OCI-LY1 (cell line): ENCODE data around the gene NCOR1.

Experiments used
- CTCF ChIP-seq: fragments of 200-600 bp; sonication (generic), shearing (Covaris generic); IDR thresholded peaks from 2 replicates; pipeline ENCODE4 v1.5.1; 2017; ENCODE audit warnings: mild to moderate bottlenecking, antibody characterized with exemption, low read length, moderate library complexity, mixed read lengths
- EZH2 ChIP-seq: fragments of 200-600 bp; sonication (generic), shearing (Covaris generic); IDR thresholded peaks from 2 replicates; pipeline ENCODE4 v1.8.0; 2017; ENCODE audit warnings: borderline replicate concordance, mixed run types, mild to moderate bottlenecking, antibody characterized with exemption, low read length, moderate library complexity, mixed read lengths

- TF ChIP-seq EZH2 (no peak), CTCF (no peak)
These were observed 190.1 kb downstream of the NCOR1 start for GRCh38 chr17:16025202-16025601.
